C4-2B (cell line): ENCODE data around the gene HIVEP3.

Experiments used
- CTCF ChIP-seq: fragments of 450-650 bp; conservative IDR thresholded peaks from 2 replicates; pipeline ENCODE4 v1.5.1; 2017; ENCODE audit warnings: mild to moderate bottlenecking
- ZFX ChIP-seq: fragments of 450-650 bp; IDR thresholded peaks from 2 replicates; pipeline ENCODE4 v1.6.1; 2017

- TF ChIP-seq CTCF (no peak), ZFX (no peak)
Measured at GRCh38 chr1:41547781-41548560, 370.8 kb downstream of the HIVEP3 start.
